Measurements from ENCODE around the gene SOBP. TPM values are rescaled to one million over a fixed set of nuclear protein-coding genes. Genes with fewer than 3 reads are reported as not detected.
A peak's percentile ranks its signal among the peaks of the same experiment; 100 is the strongest.

The SOBP gene
- total RNA-seq, 1 experiment from 2014 or later: 0.22 TPM

GRCh38 chr6:107699697-107700325 is 209.9 kb downstream of the SOBP start:
- no peaks in the 10 kb centered on the region for H3K9me2 ChIP-seq (ENCODE audit: insufficient read depth)
- intact Hi-C loops (cut with micrococcal nuclease; ENCODE audit: unreplicated experiment): no loop called here
- POLR2A ChIA-PET (ENCODE audit: unreplicated experiment): no interaction called here

GRCh38 chr6:107703606-107704005 is 213.7 kb downstream of the SOBP start:
- H3K27me3 ChIP-seq (ENCODE audit: insufficient read depth, low read depth): 0 out of 2 replicates have a peak, but pooled peaks cover 5% of the 10 kb centered on the region
- no peaks in the 10 kb centered on the region for H3K79me2 ChIP-seq (ENCODE audit: low read depth)
- ChIA-PET CTCF (interaction anchor here (0.6 to 1.0 kb wide), 2 partner anchors 142 to 563 kb away, joined by 3 read pairs; no protein-coding TSS in a partner anchor), POLR2A (ENCODE audit: unreplicated experiment) (no interaction called here)
- no peaks in the 10 kb centered on the region for H3K9me3 ChIP-seq (ENCODE audit: insufficient read depth, low read depth)
- no peaks in the 10 kb centered on the region for H3K36me3 ChIP-seq (ENCODE audit: low read depth)
- H3K4me3 ChIP-seq: no peak overlapping the region
- BruUV-seq (replicated peaks): no TSS peak
- no peak overlapping the region for H3K27ac ChIP-seq
- H3K4me1 ChIP-seq (replicated peaks; ENCODE audit: insufficient read depth): no peaks in the 10 kb centered on the region
- no peaks in the 10 kb centered on the region for H3F3A ChIP-seq (ENCODE audit: insufficient read depth, low read depth)
- DNase-seq: peak in 1 of 2 experiments; percentile 23
- no peak overlapping the region for H3K4me2 ChIP-seq
- no peaks in the 10 kb centered on the region for H3K9me2 ChIP-seq (ENCODE audit: insufficient read depth)
- H2AFZ ChIP-seq: no peak overlapping the region
- TF ChIP-seq CTCF (conservative IDR thresholded peaks at IDR 0.05): no peak
- TF ChIP-seq EZH2 (IDR thresholded peaks at IDR 0.05; ENCODE audit: low read depth): no peak
- intact Hi-C loops (cut with micrococcal nuclease; ENCODE audit: unreplicated experiment): loop anchor here (1.0 kb wide), 1 partner anchor 571 kb away; no protein-coding TSS in a partner anchor
- no peaks in the 10 kb centered on the region for H4K20me1 ChIP-seq (ENCODE audit: insufficient read depth)

More at GRCh38 chr6:107699697-107700325, 209.9 kb downstream of the SOBP start:
- no peaks in the 10 kb centered on the region for H3K9me3 ChIP-seq (ENCODE audit: insufficient read depth, low read depth)
- no peak overlapping the region for H3K4me2 ChIP-seq
- TF ChIP-seq EZH2 (IDR thresholded peaks at IDR 0.05; ENCODE audit: low read depth) (no peak), CTCF (conservative IDR thresholded peaks at IDR 0.05) (no peak)
- no peaks in the 10 kb centered on the region for H3F3A ChIP-seq (ENCODE audit: insufficient read depth, low read depth)
- H2AFZ ChIP-seq: no peak overlapping the region
- no peaks in the 10 kb centered on the region for H3K36me3 ChIP-seq (ENCODE audit: low read depth)
- H3K79me2 ChIP-seq (ENCODE audit: low read depth): no peaks in the 10 kb centered on the region
- no peak overlapping the region for H3K27ac ChIP-seq
- no peaks in the 10 kb centered on the region for H4K20me1 ChIP-seq (ENCODE audit: insufficient read depth)
- CTCF ChIA-PET: no interaction called here
- 0 out of 2 replicates have a peak, but pooled peaks cover 3% of the 10 kb centered on the region for H3K27me3 ChIP-seq (ENCODE audit: insufficient read depth, low read depth)
- no TSS peak for BruUV-seq (replicated peaks)
- H3K4me3 ChIP-seq: no peak overlapping the region
- DNase-seq: no peak
- no peaks in the 10 kb centered on the region for H3K4me1 ChIP-seq (replicated peaks; ENCODE audit: insufficient read depth)

- CTCF ChIA-PET: interaction anchor here (0.7 to 1.0 kb wide), 2 partner anchors 564 to 588 kb away, joined by 3 read pairs; no protein-coding TSS in a partner anchor
- POLR2A ChIA-PET (ENCODE audit: unreplicated experiment): no interaction called here
- BruUV-seq (replicated peaks): no TSS peak
- no peak overlapping the region for H2AFZ ChIP-seq
- no peak overlapping the region for H3K27ac ChIP-seq
- H3K9me2 ChIP-seq (ENCODE audit: insufficient read depth): no peaks in the 10 kb centered on the region
- H3K36me3 ChIP-seq (ENCODE audit: low read depth): no peaks in the 10 kb centered on the region
- intact Hi-C loops (cut with micrococcal nuclease; ENCODE audit: unreplicated experiment): loop anchor here (1.0 kb wide), 1 partner anchor 572 kb away; no protein-coding TSS in a partner anchor
- no peaks in the 10 kb centered on the region for H3F3A ChIP-seq (ENCODE audit: insufficient read depth, low read depth)
- no peak overlapping the region for H3K4me2 ChIP-seq
- no peaks in the 10 kb centered on the region for H3K4me1 ChIP-seq (replicated peaks; ENCODE audit: insufficient read depth)
- no peaks in the 10 kb centered on the region for H3K9me3 ChIP-seq (ENCODE audit: insufficient read depth, low read depth)
- peak; percentile 96 for TF ChIP-seq CTCF (conservative IDR thresholded peaks at IDR 0.05)
- no peak for TF ChIP-seq EZH2 (IDR thresholded peaks at IDR 0.05; ENCODE audit: low read depth)
- no peaks in the 10 kb centered on the region for H4K20me1 ChIP-seq (ENCODE audit: insufficient read depth)
- peak; percentile 9 to 34 for DNase-seq
- H3K79me2 ChIP-seq (ENCODE audit: low read depth): no peaks in the 10 kb centered on the region
- no peak overlapping the region for H3K4me3 ChIP-seq
- peaks cover 5% of the 10 kb centered on the region; the same call in 1 of the 2 replicates for H3K27me3 ChIP-seq (ENCODE audit: insufficient read depth, low read depth)
Measured at GRCh38 chr6:107704347-107705013, 214.6 kb downstream of the SOBP start.

Data from PC-9 (cell line).